CD4-positive, alpha-beta T cell treated with Interleukin-4 for 1 hour (primary cell): ENCODE results near the gene AKT3.
A peak's percentile ranks its signal among the peaks of the same experiment; 100 is the strongest.

ENCODE experiments used
- DNase-seq, 2 donors: peaks; one replicate each; pipeline ENCODE4 v3.0.0-alpha.2; 2020 to 2022

The AKT3 gene

DNA sequence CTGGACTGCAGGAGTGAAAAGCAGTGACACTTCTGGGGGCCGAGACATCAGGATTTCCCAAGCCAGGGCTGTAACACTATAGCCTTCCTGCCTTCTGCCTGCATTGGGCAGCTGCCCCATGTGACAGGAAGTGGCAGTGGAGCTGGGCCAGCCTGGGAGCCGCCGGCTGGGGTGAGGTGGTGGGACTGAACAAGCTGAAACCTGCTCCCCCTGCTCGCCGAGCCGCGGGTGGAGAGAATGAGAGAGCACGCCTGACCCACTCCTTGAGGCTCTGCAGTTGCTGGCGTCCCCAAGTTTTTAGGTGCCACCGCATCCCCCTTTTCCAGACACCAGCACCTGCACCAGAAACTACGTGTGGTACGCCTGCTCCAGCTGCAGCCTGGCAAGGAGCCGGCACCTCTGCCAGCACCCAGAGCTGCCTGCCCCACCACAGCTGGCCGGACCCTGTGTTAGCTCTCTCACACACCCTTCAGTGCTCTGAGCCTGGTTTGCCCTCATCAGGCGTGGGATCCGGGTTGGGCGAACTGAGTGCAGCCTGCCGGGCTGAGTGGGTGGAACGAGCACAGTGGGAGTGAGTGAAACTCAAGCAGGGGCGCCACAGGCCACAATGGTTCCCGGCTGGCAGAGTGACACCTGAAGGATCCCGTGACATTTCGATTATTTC lies 119.4 kb downstream of the AKT3 start:
- no peak for DNase-seq

DNA sequence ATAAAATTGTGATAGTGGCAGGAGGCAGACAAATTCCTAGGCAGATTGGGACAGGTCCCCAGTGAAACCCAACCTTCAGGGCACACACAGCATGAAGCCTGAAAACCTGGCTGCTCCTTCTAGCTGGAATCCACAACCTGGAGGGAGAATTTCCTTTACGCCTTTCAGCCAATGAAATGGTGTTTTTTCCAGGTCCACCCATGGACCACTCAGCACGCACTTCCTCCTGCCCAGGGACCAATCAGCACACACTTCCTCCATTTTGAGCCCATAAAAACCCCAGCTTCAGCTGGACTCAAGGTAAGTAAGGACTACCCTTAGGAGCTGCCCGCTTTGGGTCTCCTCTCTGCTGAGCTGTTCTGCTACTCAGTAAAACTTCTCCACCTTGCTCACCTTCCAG lies 120.1 kb downstream of the AKT3 start:
- DNase-seq, result no peak

DNA sequence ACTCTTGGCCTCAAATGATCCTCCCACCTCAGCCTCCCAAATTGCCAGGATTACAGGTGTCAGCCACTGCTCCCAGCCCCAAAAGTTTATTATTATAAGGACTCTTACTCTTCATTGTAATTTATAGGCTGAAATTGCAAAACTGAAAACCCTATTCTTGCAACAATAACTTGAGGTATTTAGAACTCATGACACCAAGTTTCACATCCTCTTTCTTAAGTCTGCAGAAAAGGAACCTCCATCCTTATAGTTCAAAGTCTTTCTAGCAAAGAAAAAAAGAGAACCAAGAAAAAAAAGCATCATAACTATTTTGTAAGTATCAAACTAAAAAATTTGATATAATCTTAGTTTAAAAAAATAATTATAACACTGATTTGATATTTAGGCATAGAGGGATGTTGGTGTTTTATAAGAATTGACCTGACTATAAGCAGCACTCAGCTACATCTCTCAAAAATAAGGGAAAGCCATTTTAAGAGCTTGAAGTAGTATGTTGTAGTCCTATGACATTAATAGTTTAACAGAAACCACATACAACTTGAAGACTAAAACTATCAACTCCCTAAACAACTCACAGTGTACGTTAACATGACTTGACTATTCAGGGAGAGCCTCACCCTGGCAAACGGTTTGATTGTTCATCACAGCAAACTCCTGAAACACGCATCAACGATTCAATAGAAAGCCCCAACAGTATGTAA lies 122.4 kb downstream of the AKT3 start:
- peak in 1 of 2 donors; percentile 49 for DNase-seq

DNA sequence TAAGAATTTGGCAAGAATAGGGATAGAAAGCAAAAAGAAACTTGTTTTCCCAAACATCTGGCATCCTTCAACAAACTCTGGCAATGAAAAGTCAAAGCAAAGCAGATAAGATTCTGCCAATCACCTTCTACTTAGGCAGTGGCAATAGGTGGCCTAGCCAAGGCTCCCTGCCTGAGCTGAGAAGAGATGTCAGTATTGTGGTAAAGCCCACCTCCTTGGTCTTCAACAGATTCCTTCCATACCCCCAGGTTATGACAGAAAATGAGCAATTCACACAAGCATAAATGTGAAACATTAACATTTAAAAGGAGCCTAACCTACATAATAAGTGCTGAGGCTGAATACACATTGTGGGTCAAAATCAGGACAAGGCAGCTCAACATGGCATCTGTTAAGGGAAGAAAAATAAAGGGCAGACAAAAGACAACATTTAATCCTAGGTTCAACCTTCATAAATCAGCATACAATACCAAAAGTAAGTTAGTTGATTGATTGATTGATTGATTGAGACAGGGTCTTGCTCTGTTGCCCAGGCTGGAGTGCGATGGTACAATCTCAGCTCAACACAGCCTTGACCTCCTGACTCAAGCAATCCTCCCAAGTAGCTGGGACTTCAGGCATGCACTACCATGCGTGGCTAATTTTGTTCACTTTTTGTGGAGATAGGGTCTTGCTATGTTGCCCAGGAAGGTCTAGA lies 123.1 kb downstream of the AKT3 start:
- no peak for DNase-seq

DNA sequence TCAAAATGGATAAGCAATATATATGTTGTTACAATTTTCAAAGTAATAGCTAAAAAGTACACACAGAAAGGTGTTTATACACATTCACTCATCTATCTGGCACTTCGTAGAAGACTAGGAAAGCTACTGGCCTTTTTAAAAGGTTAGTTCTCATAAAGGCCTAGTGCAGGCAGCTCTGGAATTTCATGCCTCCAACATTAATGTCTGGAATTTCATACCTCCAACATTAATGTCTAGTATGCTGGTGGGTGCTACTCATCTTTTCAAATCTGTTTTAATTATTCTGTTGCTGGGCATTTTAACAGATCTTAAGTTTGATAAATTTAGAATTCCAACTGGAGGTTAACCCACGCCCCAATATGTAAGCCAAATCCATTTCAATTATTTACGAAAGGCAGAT lies 124.2 kb downstream of the AKT3 start:
- DNase-seq, result no peak

DNA sequence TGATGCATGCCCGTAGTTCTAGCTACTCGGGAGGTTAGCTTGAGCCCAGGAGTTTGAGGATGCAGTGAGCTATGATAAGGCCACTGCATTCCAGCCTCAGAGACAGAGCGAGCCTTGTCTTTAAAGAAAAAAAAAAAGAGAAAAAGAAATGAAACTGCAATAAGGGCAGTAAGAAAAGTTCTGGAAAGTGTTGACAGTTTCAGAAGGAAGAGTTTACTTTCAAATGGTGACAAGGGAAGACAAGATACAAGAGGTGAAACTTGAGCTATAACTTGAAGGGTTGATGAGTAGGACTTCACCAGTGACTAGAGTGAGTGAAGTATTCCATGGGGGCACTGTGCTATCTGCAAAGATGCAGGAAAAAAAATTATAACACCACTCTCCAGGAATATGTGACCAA lies 125.0 kb downstream of the AKT3 start:
- no peak for DNase-seq

DNA sequence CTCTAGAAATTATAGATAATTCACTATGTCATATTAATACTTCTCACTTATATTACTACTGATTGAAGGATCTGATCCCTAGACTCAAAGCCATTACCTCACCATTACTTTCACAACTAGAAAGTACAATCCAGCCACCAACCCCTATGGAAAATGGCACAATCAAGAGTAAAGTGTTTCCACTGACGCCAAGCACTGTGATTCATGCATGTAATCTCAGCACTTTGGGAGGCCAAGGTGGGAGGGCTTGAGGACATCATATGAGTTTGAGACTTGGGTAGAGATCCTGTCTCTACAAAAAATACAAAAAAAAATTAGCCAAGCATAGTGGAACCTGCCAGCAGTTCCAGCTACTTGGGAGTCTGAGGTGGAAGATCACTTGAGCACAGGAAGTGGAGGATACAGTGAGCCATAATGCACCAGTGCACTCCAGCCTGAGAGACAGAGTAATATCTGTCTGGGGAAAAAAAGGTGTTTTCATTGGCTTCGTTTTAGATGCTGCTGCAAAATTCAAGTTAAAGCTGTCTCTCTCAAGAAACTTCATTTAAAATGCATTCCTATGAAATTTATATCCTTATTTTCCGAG lies 126.5 kb downstream of the AKT3 start:
- DNase-seq, result no peak

DNA sequence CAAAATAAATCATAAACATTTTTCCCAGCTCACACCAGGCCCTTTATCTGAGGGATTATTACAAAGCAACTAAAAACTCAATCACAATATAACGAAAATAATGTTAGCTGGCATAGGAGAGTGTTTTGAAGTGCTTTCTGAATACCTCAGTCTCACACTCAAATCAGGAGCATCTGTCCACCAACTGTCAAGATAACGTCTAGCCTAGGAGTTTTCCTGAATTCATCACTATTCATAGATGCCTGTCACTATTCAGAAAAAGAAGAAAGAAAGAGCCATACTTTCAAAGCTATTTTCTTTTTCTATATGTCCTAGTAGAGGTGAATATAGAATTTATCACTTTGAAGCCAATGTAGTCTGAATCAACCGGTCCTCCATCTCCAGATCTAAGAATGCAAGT lies 127.0 kb downstream of the AKT3 start:
- no peak for DNase-seq

DNA sequence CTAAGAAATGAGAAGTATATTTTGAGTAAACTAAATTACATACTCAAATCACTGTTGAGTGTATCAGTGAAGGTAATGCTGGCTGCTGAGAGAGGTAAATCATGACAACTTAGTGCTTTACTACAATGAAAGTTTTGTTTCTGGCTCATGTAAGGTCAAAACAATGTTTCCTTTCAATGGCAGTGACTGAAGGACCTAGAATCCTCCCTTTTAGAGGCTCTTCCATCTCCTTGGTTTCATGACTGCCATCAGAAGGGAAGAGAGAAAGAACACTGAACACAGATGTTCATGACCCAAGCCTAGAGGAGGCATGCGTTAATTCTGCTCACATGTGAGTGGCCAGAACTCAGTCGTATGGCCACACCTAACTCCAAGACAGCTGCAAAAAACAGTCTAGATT lies 130.6 kb downstream of the AKT3 start:
- no peak for DNase-seq

DNA sequence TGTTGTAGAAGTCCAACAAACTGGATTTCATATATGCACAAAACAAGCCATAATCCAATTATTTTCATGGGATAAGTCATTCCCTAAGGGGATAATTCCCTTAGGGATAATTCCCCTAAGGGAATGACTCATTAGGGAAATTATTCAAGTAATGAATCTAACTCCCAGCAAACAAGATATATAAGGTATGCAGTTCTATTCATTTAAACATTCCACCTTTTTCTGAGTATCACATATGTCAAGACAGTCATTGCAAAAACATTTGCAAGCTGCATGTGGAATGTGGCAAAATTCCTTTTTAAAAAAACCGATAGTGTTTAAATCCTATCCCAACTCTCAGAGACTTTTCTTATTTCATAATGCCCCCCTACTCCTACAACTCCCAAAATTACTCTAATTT lies 131.2 kb downstream of the AKT3 start:
- DNase-seq, result no peak

DNA sequence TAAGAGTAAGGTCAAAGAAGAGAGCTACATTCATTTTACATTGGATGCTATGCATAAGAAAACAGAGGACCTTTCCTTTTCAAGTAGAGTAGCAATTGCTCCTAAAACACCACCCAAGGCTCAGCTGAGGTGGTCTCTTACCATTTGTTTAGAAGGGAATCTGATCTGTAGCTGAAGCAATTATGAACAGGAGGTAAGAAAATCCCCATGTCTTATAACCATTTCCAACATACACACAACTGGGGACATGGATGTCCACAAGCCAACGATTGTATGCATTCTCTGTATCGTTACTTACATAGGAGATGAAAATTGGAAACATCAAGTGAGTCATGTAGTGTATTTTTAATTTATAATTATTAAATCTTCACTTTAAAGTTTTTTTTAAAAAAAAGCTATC lies 132.0 kb downstream of the AKT3 start:
- DNase-seq, result no peak

DNA sequence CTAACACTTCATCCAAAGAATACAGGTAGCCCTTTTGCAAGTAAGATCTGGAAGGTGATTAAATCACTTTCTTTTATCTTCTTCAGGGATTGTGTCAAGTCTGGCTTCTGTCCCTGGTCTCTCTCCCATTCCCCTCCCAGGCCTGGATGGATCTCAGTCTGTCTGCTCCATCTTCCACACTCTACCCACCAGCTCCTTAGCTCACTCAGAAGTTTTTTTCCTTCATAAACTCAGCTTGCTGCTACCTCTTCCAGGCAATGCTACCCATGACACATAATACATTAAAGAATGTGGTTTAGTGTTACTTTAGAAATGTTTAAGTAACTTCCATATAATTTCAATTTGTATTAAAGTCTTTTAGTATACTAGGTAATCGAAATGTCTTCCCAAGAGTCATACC lies 133.1 kb downstream of the AKT3 start:
- DNase-seq, result no peak

DNA sequence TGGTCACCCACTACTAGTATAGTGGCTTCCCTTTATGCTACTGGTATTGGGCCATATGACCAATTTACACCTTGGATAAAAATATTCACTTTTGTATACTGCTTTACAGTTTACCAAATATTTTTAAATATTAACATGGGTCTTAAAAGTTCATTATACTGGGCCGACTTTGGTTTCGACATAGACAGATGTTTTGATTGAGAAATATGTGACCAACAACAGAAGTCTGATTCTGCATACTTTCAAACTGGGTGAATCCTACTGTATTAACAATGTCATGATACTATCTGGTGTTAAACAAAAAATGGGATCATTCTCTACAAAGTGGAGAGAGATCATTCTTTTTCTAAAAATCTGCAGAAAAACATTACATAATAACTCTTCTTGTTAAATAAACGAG lies 134.8 kb downstream of the AKT3 start:
- no peak for DNase-seq

DNA sequence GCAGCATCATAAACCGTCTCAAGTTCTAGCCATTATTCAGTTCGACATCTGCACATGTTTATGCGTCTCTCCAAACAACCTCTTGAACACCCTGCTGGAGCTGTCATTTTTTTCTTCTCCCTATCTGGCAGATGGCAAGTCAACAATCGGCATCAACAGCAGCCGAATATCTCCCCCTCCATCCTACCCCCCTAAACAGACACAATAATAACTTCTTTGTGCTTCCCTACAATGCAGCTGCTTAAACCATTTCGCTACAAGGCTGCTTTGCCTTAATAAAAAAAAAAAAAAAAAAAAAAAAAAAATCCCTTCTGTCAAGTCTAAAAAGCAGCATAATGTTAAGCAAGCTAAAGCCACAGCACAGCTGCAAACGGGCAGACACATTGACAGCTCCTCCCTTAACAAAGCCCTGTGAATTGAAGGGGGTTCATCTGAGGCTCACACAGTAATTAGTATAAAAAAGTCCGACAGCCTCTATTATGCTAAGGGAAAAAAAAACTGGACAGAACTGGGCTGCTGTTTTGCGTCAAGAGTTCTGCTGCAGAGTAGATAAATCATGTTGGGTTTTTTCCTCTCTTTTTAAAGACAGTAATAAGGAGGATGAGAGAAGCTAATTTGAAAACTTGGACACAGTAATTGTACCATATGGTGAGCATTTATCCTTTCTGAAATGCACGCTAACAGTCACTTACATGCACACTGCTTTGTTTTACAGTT lies 136.4 kb downstream of the AKT3 start:
- no peak for DNase-seq

DNA sequence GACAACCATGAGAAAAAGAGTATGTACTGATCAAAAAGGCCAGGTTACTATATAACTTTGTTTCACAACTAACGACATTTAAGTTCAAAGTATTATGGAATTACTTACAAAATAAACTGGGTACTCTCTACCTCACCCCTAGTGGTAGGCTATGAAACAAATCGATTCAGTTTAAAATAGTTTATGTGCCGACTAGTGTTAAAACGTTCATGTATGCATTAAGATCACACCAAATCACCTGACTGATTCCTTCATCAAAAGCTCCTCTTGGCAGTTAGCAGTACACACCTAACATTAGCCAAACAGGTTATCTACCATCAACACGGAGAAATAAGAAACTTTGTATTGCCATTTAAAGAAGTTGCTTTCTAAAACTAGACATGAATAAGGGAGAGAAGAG lies 137.1 kb downstream of the AKT3 start:
- DNase-seq, result no peak

DNA sequence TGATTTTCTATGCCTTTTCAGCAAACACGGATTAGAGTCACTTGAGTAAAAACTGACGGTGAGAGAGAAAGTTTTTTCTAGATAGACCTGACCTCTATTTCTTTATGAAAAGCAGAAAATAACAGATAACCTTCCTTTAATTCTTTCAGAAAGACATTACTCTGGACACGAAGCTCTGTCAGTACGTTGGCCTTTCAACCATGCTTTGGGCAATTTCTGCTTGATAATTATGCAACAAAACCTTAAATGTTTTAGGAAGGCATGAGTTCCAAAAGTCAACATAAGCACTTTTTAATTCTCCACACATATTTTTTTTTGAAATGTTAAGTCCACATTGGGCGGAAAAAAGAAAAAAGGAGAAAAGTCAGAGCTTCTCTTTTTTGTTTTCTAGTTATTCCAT lies 137.8 kb downstream of the AKT3 start:
- DNase-seq, result no peak

DNA sequence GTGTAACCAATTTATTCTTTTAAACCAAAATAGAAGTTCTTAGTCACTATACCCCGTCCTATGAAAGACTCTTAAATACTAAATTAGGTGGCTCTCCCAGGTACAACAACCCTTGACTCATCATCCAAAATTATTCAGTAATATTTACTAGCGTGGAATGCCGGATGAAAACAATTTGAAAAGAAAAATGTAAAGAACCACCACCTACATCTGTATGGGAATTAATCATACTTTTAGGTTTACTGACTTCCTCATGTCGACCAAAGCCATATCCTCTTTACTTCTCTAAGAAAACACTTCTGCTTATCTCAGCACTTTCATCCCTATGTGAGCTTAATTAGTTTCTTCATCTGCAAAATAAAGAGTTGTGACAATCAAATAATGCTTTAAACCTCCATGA lies 139.6 kb downstream of the AKT3 start:
- DNase-seq, result no peak

DNA sequence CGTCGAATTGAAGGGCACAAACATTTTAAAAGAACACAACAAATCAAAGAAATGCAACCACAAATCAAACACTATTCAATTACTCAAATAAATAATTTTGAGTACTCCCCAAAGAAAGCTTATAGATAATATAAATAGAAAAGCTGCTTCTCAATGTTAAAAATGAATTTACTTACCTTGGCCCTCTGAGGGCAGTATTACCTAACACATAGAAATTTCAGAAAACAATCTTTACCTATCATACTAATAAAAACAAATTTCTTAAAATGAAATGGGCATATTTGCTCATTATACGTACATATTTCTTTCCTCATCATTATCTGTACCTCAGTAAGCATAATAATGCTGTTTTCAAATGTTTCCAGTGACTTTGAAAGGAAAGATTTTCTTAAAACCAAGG lies 141.8 kb downstream of the AKT3 start:
- DNase-seq, result peak in 1 of 2 donors; percentile 24

DNA sequence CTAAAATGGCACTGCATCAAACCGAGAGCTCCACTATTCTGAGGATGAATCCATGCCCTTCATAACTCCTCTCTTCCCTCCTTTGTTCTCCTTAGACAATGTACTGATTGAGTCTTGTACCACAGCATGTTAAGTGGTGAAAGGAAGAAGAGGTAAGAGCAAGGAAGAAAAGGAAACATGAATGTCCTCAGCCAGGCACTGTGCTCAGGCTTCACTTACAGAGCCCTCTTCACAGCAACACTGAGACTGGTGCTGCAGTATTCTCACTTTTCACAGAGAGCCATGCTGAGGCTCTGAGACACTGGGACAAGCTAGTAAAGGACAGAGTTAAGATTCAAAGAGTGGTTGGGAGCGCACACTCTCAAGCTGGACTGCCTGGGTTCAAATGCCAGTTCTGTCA lies 143.5 kb downstream of the AKT3 start:
- DNase-seq, result no peak

DNA sequence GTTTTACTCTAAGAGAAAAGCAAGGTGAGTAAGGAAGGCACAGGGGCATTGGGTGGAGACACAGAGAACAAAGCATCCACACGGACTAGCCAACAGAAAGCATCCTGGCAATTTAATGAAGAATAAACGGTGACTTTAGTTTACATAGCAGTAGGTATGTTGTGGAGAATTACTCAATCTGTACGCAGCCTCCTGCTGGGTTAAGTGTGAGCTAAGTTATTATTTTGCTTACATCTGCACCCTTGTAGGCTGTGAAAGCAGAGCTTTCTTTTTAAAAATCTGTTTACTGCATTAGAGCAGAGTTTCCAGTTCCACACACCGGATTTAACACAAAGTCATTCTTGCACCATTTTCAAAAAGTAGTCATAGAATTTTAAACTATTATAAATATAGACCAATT lies 144.5 kb downstream of the AKT3 start:
- DNase-seq, result no peak

DNA sequence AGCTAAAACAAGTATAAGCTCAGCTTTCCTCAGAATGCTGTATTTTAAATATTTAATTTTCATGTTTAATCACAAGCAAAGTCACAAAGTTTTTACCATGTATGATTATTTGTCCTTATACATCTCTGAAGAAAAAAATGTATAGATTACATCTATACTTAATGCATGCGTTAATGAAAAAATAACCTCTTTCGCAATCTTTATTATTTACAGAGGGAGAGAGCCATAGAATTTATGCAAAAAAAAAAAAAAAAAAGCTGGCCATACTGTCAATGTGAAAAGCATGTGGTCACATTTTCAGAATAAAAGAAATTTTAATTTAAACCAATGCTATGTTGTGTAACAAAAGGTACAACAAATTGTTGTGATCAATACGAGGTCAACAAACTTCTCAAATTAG lies 148.2 kb downstream of the AKT3 start:
- DNase-seq, result no peak

DNA sequence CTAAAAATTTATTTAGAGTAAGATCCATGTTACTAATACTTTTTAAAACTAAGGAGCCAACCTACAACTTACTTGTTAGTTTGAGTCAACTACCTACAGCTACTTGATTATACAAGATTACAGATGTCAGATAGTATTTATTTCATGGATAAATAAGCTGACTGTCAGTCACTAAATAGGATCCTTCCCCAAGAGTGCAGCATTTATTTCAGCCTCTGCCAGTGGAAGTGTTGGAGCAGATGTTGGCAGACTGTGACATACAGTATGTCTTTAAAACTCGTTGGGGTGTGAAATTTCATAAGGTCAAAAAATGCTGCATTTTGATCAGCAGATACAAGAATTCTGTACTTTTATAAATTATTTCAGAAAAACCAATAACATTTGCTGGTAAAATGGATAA lies 156.2 kb downstream of the AKT3 start:
- DNase-seq, result no peak

DNA sequence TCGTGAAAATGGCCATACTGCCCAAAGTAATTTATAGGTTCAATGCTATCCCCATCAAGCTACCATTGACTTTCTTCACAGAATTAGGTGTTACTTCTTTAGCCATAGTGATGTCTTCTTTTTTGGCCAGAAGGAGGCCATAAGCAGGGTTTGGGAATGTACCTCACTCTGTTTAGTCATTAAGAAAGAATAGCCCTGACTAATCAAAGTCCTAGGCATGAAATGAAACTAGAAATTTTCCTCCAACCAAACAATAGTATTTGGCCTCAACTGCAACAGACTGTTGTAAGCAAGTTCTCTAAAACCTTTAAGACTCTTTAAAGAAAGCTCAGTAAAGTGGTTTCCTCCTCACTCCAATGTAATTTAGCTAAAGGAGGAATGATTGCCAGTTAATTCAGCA lies 163.9 kb downstream of the AKT3 start:
- DNase-seq, result no peak
